Measurements from ENCODE around the gene NELFE.
"Not testable (repeated sequence)": the region's sequence is repeated elsewhere in the genome, so short reads cannot be mapped to it uniquely, and the experiment has no call there.

NELFE gene

GRCh38 chr6:31911826-31912585, 46.8 kb downstream of the NELFE start:
- no peak for DNase-seq

GRCh38 chr6:31909298-31909697, 49.5 kb downstream of the NELFE start:
- not testable (repeated sequence) for DNase-seq

GRCh38 chr6:31908791-31909190, 50.0 kb downstream of the NELFE start:
- no peak for DNase-seq

- not testable (repeated sequence) for DNase-seq
Measured at GRCh38 chr6:31908255-31908654, 50.5 kb downstream of the NELFE start.

GRCh38 chr6:31907158-31907813, 51.5 kb downstream of the NELFE start:
- DNase-seq, result no peak

GRCh38 chr6:31906727-31907126, 52.0 kb downstream of the NELFE start:
- not testable (repeated sequence) for DNase-seq

- DNase-seq, result no peak
Measured at GRCh38 chr6:31906122-31906521, 52.6 kb downstream of the NELFE start.

- no peak for DNase-seq
Measured at GRCh38 chr6:31905041-31905440, 53.7 kb downstream of the NELFE start.

GRCh38 chr6:31903957-31904356, 54.8 kb downstream of the NELFE start:
- DNase-seq, result no peak
